Measurements from ENCODE around the gene S1PR5. TPM values are rescaled to one million over a fixed set of nuclear protein-coding genes. Genes with fewer than 3 reads are reported as not detected.
A peak's percentile ranks its signal among the peaks of the same experiment; 100 is the strongest.

Gene S1PR5
- total and polyA plus RNA-seq, 2 of the 8 experiments (the other 6 are each of a cell fraction or from before 2014, with no cell fraction given) = 2.4 to 8.6 TPM

DNA sequence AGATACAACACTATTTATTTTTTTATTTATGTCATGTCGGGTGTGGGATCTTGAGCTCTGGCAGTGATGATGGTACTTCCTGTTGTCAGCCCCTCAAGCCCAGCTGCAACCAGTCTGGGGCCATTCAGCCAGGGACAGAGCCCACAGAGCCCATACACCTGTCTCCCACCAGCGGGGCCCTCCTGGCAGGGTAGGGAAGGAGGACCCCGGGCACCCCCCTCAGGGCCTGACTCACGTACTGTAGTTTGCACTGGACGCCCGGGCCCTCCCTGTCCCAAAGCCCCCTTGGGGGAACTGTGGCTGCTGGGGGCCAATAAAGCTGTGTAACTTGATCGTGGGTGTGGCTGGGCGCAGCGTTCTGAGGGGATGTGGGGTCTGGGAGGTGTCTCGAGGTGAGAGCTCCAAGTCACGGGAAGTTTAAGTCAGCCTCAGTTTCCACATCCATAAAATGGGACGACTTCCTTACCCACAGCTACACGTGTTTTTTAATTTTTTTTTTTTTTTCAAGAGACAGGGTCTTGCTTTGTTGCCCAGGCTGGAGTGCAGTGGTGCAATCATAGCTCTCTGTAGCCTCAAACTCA lies 35.9 kb upstream of the S1PR5 start:
- Histone ChIP-seq H3K4ac (replicated peaks; ENCODE audit: insufficient read length, low read depth, low read length) (no peak overlapping the region), H3K4me2 (ENCODE audit: insufficient read depth in 1 of 2, low read depth in 2 of 2, low read length in 2 of 2) (no peak overlapping the region), H4K8ac (ENCODE audit: extremely low read depth, insufficient read depth, low read length) (peak overlapping the region; percentile 28; the same call in 1 of the 2 replicates), H3K23me2 (ENCODE audit: low read depth, low read length) (no peaks in the 10 kb centered on the region), H3K18ac (ENCODE audit: extremely low read depth, low read length) (no peak overlapping the region), H4K5ac (ENCODE audit: insufficient read length, low read depth, low read length) (no peak overlapping the region), H4K91ac (replicated peaks; ENCODE audit: insufficient read length, low read length) (no peak overlapping the region), H3K27me3 (replicated peaks in 1 of 4; ENCODE audit: control insufficient read depth in 3 of 4, extremely low read depth in 1 of 4, insufficient read depth in 3 of 4, low read length in 3 of 4) (no peaks in the 10 kb centered on the region), H4K20me1 (replicated peaks in 1 of 2; ENCODE audit: control insufficient read depth in 1 of 2, insufficient read depth in 2 of 2, low read length in 2 of 2) (peaks cover 6 to 22% of the 10 kb centered on the region in 2 experiments), H3K4me1 (replicated peaks in 1 of 4; ENCODE audit: control insufficient read depth in 3 of 4, insufficient read depth in 4 of 4, low read length in 3 of 4) (no peaks in the 10 kb centered on the region), H3K79me1 (ENCODE audit: low read depth, low read length) (0 out of 2 replicates have a peak, but pooled peaks cover 3% of the 10 kb centered on the region), H3K36me3 (ENCODE audit: control insufficient read depth in 2 of 4, insufficient read depth in 4 of 4, low read length in 3 of 4) (peaks cover 12 to 68% (median 48%) of the 10 kb centered on the region in 4 experiments; a peak in 7 of 8 replicates), H3K14ac (ENCODE audit: insufficient read length) (no peak overlapping the region), H2BK15ac (ENCODE audit: low read length) (no peak overlapping the region), H3K9ac (replicated peaks in 1 of 4; ENCODE audit: extremely low read depth in 1 of 4, low read depth in 3 of 4, low read length in 3 of 4) (no peak overlapping the region), H3K56ac (replicated peaks; ENCODE audit: insufficient read length, low read depth, low read length) (no peak overlapping the region), H2BK20ac (ENCODE audit: low read length) (no peak overlapping the region), H3K23ac (ENCODE audit: insufficient read length) (no peak overlapping the region), H2AK5ac (ENCODE audit: low read depth, low read length) (no peak overlapping the region), H3K27ac (ENCODE audit: low read depth, low read length) (no peak overlapping the region), H3K4me3 (ENCODE audit: extremely low read depth in 1 of 4, insufficient read depth in 2 of 4, low read depth in 3 of 4, low read length in 4 of 4) (no peak overlapping the region), H3K9me3 (ENCODE audit: insufficient read depth in 2 of 2, low read depth in 1 of 2, low read length in 1 of 2) (no peaks in the 10 kb centered on the region), H2BK120ac (replicated peaks; ENCODE audit: low read depth, low read length) (no peak overlapping the region), H2AFZ (ENCODE audit: low read length) (no peak overlapping the region), H3K79me2 (ENCODE audit: control insufficient read depth in 1 of 2, insufficient read depth in 2 of 2, low read length in 2 of 2) (no peaks in the 10 kb centered on the region), H2BK12ac (ENCODE audit: low read depth, low read length) (no peak overlapping the region), H2BK5ac (ENCODE audit: low read depth, low read length) (no peak overlapping the region)
- no peak for FAIRE-seq
- DNase-seq (ENCODE audit: low read depth in 1 of 2, low spot score in 2 of 2) = no peak
- CTCF ChIA-PET (ENCODE audit: partially characterized antibody) = interaction anchor here (0.9 to 4.5 kb wide), 15 partner anchors 8 to 177 kb away, joined by 3 to 25 read pairs (median 6); partner anchors contain the start of gene ATG4D
- TF ChIP-seq EZH2 (IDR thresholded peaks at IDR 0.05; ENCODE audit: low read depth, low read length, severe bottlenecking) = no peak
- no peak for TF ChIP-seq RAD21 (IDR thresholded peaks at IDR 0.05 in 1 of 2, conservative IDR thresholded peaks at IDR 0.05 in 1 of 2; ENCODE audit: low read depth in 2 of 2, low read length in 2 of 2)
- no peak for TF ChIP-seq SUZ12 (IDR thresholded peaks at IDR 0.05; ENCODE audit: low read length)
- TF ChIP-seq HDAC6 (IDR thresholded peaks at IDR 0.05; ENCODE audit: low read depth, low read length) = no peak
- TF ChIP-seq SP1 (IDR thresholded peaks at IDR 0.05; ENCODE audit: low read depth, low read length) = no peak
- no peak for TF ChIP-seq CTBP2 (IDR thresholded peaks at IDR 0.05; ENCODE audit: borderline replicate concordance, insufficient read depth, insufficient read length, low read length)
- POLR2A ChIA-PET (ENCODE audit: partially characterized antibody) = interaction anchor here (0.7 to 5.0 kb wide), 18 partner anchors 9 to 148 kb away, joined by 3 to 41 read pairs (median 4); partner anchors contain the start of genes KRI1, QTRT1 and S1PR5
- 99% methylated on average over 11 of the region's 13 CpGs; no CpG with 5 or more reads in 1 of the 2 experiments for WGBS, 2 experiments (ENCODE audit: extremely low coverage in 1 of 2, insufficient coverage in 1 of 2, insufficient read length in 1 of 2, insufficient replicate concordance in 2 of 2, low coverage in 1 of 2, low lambda C conversion rate in 2 of 2, missing lambda C conversion rate in 1 of 2)

Data from H1 (cell line).